Mesothelial cell of epicardium (in vitro differentiated cells): ENCODE data around the gene TMEM141. TPM values are rescaled to one million over a fixed set of nuclear protein-coding genes. Genes with fewer than 3 reads are reported as not detected.
"Not testable (repeated sequence)": the region's sequence is repeated elsewhere in the genome, so short reads cannot be mapped to it uniquely, and the experiment has no call there.

Source experiments
- DNase-seq, 2 experiments: peaks; one replicate each; pipeline ENCODE4 v3.0.0; 2021; ENCODE audit warnings: low spot score in 2 of 2; ENCODE audit not compliant: unreplicated experiment in 2 of 2
- H3K27ac Mint-ChIP-seq: 2 replicates; pipeline ENCODE4 v1.8.0; 2021; ENCODE audit warnings: mixed read lengths
- H3K27me3 Mint-ChIP-seq: 2 replicates; pipeline ENCODE4 v1.8.0; 2021; ENCODE audit warnings: low read depth, mixed read lengths
- H3K36me3 Mint-ChIP-seq: 2 replicates; pipeline ENCODE4 v1.8.0; 2021; ENCODE audit warnings: mixed read lengths
- H3K4me1 Mint-ChIP-seq: 2 replicates; pipeline ENCODE4 v1.8.0; 2021; ENCODE audit warnings: mixed read lengths
- H3K4me3 Mint-ChIP-seq: 2 replicates; pipeline ENCODE4 v1.8.0; 2021; ENCODE audit warnings: mild to moderate bottlenecking, moderate library complexity, mixed read lengths
- H3K9me3 Mint-ChIP-seq: 2 replicates; pipeline ENCODE4 v1.8.0; 2021; ENCODE audit warnings: mixed read lengths
- total RNA-seq: library from RNA; stranded (reverse); gene quantifications from 3 replicates; pipeline ENCODE4 v1.2.1, GENCODE V29; 2021
- TF ChIP-seq, protein P1 (sequence below): fragments of 200-600 bp; sonication (generic); IDR thresholded peaks from one replicate; pipeline ENCODE4 v1.5.0; 2021; ENCODE audit warnings: antibody characterized with exemption; ENCODE audit not compliant: unreplicated experiment

TMEM141 gene
- total RNA-seq, 1 donor from 2014 or later: 71.7 TPM

DNA sequence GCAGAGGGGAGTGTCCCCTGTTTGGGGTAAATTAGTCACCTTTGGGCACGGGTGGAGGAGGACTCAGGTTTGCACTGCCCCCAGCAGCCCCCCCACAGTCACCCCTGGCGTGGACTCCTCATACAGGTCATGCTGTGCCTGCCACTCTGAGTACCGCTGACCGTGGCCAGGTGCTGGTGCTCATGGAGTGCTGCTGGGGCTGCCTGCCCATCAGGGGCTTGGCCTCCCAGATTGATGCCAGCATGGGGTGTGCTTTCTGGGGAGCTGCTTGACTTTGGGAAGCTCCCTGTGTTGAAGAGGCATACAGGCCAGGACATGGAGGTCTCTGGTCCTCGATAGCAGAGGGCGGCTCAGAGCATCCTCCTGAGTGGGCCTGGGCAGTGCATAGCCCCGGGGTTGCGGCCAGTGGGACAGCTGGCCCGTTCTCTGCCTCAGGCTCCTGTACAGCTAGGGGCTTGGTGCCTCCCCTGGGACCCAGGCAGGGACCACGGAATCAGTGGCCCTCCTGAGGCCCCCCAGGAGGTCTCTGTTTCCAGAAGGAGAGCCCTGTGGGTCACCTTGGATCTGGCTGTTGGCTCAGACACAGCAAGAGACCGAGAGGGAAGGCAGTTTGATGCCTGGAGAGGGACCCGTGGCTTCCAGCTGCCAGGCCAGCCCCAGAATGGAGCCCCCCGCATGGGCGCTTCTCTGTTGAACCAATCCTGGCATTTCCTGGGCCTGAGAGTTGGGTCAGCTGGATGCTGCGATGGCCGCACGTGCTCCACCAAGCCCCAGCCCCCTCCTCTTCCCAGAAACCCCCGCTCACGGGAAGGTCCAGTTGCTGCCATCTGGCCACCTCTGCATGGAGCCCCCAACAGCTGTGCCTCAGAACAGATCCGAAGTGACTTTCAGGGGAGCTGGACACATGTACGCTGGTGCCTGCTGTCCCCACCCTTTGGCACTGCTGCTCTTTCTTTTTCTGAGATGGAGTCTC lies 45.1 kb downstream of the TMEM141 start:
- H3K27me3 Mint-ChIP-seq: no peaks in the 10 kb centered on the region
- DNase-seq: no peak
- no peak overlapping the region for H3K4me3 Mint-ChIP-seq
- TF ChIP-seq, protein P1, sequence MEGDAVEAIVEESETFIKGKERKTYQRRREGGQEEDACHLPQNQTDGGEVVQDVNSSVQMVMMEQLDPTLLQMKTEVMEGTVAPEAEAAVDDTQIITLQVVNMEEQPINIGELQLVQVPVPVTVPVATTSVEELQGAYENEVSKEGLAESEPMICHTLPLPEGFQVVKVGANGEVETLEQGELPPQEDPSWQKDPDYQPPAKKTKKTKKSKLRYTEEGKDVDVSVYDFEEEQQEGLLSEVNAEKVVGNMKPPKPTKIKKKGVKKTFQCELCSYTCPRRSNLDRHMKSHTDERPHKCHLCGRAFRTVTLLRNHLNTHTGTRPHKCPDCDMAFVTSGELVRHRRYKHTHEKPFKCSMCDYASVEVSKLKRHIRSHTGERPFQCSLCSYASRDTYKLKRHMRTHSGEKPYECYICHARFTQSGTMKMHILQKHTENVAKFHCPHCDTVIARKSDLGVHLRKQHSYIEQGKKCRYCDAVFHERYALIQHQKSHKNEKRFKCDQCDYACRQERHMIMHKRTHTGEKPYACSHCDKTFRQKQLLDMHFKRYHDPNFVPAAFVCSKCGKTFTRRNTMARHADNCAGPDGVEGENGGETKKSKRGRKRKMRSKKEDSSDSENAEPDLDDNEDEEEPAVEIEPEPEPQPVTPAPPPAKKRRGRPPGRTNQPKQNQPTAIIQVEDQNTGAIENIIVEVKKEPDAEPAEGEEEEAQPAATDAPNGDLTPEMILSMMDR: no peak
- H3K4me1 Mint-ChIP-seq: peaks cover 9% of the 10 kb centered on the region
- no peaks in the 10 kb centered on the region for H3K9me3 Mint-ChIP-seq
- peaks cover 14% of the 10 kb centered on the region for H3K36me3 Mint-ChIP-seq
- no peak overlapping the region for H3K27ac Mint-ChIP-seq

DNA sequence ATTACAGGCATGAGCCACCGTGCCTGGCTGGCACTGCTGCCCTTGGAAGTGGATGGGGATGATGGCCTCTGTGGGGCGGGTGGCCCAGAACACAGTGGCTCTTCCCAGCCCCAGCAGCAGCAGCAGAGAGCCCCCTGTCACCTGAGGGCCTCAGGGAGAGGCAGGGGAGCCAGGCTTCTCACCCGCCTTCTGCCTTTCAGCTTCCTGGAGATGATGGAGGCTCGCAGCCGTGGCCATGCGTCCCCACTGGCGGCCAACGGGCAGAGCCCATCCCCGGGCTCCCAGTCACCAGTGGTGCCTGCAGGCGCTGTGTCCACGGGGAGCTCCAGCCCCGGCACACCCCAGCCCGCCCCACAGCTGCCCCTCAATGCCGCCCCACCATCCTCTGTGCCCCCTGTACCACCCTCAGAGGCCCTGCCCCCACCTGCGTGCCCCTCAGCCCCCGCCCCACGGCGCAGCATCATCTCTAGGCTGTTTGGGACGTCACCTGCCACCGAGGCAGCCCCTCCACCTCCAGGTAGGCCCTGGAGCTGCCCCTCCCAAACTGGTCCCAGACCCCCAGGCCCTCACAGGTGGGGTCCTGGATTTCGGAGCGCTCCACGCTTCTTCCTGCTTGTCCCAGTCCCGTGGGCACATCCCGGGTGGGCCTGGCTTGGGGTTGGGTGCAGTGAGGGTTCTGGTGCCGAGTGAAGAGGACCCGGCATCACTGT lies 46.2 kb downstream of the TMEM141 start:
- TF ChIP-seq, protein P1: no peak
- H3K27me3 Mint-ChIP-seq: no peaks in the 10 kb centered on the region
- peaks cover 8% of the 10 kb centered on the region for H3K36me3 Mint-ChIP-seq
- peaks cover 17% of the 10 kb centered on the region for H3K4me1 Mint-ChIP-seq
- no peak for DNase-seq
- no peak overlapping the region for H3K4me3 Mint-ChIP-seq
- no peaks in the 10 kb centered on the region for H3K9me3 Mint-ChIP-seq
- H3K27ac Mint-ChIP-seq: no peak overlapping the region

DNA sequence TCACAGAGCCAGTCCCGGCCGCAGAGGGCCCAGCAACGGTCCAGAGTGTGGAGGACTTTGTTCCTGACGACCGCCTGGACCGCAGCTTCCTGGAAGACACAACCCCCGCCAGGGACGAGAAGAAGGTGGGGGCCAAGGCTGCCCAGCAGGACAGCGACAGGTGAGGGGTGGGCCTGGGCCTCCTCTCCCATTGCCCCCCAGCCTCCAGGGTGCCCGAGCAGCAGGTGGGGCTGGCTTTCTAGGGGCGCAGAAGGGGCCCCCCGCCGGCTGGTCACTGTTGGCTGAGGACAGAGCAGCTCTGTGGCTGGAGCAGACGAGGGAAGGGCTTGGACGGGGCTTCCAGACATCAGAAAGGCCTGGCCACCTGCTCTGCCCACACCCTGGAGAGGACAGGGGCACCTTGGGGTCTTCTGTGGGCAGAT lies 46.7 kb downstream of the TMEM141 start:
- not testable (repeated sequence) for H3K36me3 Mint-ChIP-seq, H3K9me3 Mint-ChIP-seq, H3K27ac Mint-ChIP-seq, H3K27me3 Mint-ChIP-seq, DNase-seq, H3K4me3 Mint-ChIP-seq
- peaks cover 19% of the 10 kb centered on the region for H3K4me1 Mint-ChIP-seq

DNA sequence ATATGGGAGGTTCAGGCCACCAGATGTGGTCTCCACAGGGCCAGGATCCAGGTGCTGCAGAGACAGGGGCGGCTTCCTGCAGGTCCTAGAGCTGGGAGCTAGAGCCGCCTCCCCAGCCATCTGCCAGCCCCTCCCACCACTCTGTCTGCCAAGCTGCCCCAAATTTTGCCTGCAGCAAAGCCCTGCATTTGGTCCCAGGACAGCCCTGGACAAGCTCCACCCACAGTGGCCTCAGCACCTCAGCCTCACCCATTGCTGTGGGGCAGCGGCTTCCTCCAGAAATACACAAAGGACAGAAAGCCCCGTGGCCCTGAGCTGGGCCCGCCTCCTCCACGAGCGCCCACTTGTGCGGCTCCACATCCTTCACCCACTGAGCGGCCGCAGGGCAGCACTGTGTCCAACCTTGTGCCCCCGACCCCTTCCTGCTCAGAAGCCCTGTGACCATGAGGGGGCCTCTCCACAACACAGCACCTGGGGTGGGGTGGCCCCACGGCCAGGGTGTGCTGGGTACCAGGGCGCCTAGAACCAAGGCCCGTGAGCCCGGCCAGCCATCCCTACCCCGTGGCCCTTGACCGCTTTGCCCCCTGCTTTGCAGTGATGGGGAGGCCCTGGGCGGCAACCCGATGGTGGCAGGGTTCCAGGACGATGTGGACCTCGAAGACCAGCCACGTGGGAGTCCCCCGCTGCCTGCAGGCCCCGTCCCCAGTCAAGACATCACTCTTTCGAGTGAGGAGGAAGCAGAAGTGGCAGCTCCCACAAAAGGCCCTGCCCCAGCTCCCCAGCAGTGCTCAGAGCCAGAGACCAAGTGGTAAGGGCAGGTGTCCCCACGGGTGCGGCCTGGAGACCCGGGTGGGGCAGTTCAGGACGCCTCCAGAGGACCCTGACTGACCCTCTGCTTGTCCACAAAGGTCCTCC lies 47.4 kb downstream of the TMEM141 start:
- no peaks in the 10 kb centered on the region for H3K27me3 Mint-ChIP-seq
- H3K27ac Mint-ChIP-seq: no peak overlapping the region
- DNase-seq: no peak
- no peak overlapping the region for H3K4me3 Mint-ChIP-seq
- H3K4me1 Mint-ChIP-seq: peaks cover 19% of the 10 kb centered on the region
- TF ChIP-seq, protein P1: no peak
- H3K9me3 Mint-ChIP-seq: no peaks in the 10 kb centered on the region
- peaks cover 8% of the 10 kb centered on the region for H3K36me3 Mint-ChIP-seq

DNA sequence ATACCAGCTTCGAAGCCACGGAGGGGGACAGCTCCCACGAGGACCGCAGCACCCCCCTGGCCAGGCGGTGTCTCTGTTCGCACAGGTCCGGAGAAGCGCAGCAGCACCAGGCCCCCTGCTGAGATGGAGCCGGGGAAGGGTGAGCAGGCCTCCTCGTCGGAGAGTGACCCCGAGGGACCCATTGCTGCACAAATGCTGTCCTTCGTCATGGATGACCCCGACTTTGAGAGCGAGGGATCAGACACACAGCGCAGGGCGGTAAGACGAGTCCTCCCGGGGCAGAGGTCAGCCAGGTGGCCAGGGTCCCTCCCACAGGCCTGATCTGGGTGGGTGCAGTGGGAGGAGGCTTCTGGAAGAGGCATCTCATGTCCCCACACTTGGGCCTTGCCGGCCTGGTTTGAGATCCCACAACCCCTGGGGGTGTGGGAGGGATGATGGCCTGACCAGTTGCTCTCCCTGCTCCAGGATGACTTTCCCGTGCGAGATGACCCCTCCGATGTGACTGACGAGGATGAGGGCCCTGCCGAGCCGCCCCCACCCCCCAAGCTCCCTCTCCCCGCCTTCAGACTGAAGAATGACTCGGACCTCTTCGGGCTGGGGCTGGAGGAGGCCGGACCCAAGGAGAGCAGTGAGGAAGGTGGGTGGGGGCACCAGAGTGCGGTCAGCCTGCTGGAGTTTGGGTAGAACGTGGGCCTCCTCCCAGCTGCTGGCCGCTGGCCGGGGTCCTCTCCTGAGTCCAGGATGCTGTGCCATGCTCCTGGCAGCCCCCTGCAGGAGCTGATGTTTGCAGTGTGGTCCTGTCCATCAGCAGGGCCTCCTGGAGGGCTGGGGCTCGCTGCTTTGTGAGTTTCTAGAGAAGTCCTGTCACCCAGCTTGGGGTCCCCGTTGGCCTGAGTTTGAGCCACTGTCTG lies 48.3 kb downstream of the TMEM141 start:
- no peak for DNase-seq
- H3K36me3 Mint-ChIP-seq: peaks cover 4% of the 10 kb centered on the region
- peaks cover 19% of the 10 kb centered on the region for H3K4me1 Mint-ChIP-seq
- no peak overlapping the region for H3K4me3 Mint-ChIP-seq
- no peaks in the 10 kb centered on the region for H3K27me3 Mint-ChIP-seq
- peak overlapping the region; percentile 88 for H3K27ac Mint-ChIP-seq
- no peaks in the 10 kb centered on the region for H3K9me3 Mint-ChIP-seq
- TF ChIP-seq, protein P1: no peak
